NCI-H226 (cell line): ENCODE data around the gene AKT3.

ENCODE experiments used
- DNase-seq: peaks from one replicate; pipeline ENCODE4 v3.0.0-alpha.2; 2015

Gene AKT3

GRCh38 chr1:243454328-243454997, 395.6 kb downstream of the AKT3 start:
- no peak for DNase-seq

GRCh38 chr1:243452092-243452491, 398.0 kb downstream of the AKT3 start:
- DNase-seq: no peak

- no peak for DNase-seq
Measured at GRCh38 chr1:243449373-243449772, 400.7 kb downstream of the AKT3 start.

GRCh38 chr1:243447844-243448243, 402.2 kb downstream of the AKT3 start:
- DNase-seq: no peak

GRCh38 chr1:243447347-243447746, 402.7 kb downstream of the AKT3 start:
- DNase-seq: peak; percentile 25

GRCh38 chr1:243443557-243443956, 406.5 kb downstream of the AKT3 start:
- DNase-seq: no peak

- DNase-seq: no peak
Measured at GRCh38 chr1:243441601-243442000, 408.4 kb downstream of the AKT3 start.

GRCh38 chr1:243440406-243440805, 409.6 kb downstream of the AKT3 start:
- peak; percentile 6 for DNase-seq

GRCh38 chr1:243438815-243439214, 411.2 kb downstream of the AKT3 start:
- peak; percentile 69 for DNase-seq
